ENCODE data around the gene COL15A1.

Gene COL15A1

DNA sequence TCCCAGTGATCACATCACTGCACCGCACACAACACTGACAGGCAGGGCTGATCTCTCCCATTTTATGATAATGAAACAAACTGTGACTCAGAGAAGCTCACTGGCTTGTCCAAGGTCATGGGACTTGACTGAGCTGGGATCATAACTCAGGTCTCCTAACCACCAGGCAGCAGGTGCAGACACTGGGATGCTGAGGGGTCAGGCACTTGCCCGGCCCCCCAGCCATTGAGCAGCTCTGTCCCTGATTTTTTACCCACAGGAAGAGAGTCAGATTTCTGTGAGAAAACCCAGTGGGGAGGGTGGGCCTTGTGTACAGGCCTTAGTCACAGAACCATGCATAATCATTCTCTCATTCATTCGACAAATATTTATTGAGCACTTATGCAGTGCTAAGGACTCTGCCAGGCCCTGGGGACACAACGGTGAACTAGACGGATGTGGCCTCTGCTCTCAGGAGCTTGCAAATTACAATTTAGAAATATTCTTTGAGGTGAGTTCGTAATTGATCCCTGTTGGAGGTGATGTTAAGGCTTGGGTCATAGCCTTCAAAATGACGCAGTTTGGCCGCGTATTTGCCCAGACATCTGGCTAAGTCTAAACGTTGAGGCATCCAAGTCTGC is 106.7 kb downstream of the COL15A1 start:
- no peak for TF ChIP-seq ZNF274 (IDR thresholded peaks at IDR 0.05; ENCODE audit: low read depth, low read length)
- no peak for TF ChIP-seq SUZ12 (IDR thresholded peaks at IDR 0.05; ENCODE audit: extremely low read depth, insufficient read depth, insufficient read length)
- no peak for TF ChIP-seq YY1 (IDR thresholded peaks at IDR 0.05; ENCODE audit: insufficient read depth, insufficient read length)
- 0 out of 2 replicates have a peak, but pooled peaks cover under 1% of the 10 kb centered on the region for H3K9me3 ChIP-seq (ENCODE audit: insufficient read depth, low read length)
- H3K27me3 ChIP-seq (ENCODE audit: insufficient read depth, insufficient read length): no peaks in the 10 kb centered on the region
- no peak overlapping the region for H3K4me3 ChIP-seq (ENCODE audit: insufficient read length, low read depth)
- no peaks in the 10 kb centered on the region for H3K36me3 ChIP-seq (ENCODE audit: insufficient read depth, insufficient read length, low read length)
- H3K9ac ChIP-seq (ENCODE audit: insufficient read length, low read depth): no peak overlapping the region
- DNase-seq (ENCODE audit: low read depth, low spot score): no peak
- H3K4me1 ChIP-seq (ENCODE audit: insufficient read depth, insufficient read length): no peaks in the 10 kb centered on the region

DNA sequence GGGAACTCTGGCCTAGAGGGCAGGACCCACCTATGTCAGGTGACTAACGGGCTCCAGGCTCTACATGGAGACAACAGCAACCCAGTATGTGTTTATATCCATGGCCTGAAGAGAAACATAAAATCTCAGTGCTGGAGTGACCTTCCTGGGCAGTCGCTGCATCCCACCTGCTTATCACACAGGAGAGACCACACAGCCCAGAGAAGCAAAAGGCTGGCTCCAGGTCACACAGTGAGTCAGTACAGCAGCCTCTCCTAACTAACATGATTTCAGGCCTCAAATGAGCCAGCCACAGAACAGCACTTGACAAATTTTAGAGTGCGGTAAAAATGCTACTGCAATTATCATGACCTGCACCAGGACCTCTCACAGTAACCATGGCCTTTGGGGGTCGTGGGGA is 107.2 kb downstream of the COL15A1 start:
- H3K9ac ChIP-seq (ENCODE audit: insufficient read length, low read depth): no peak overlapping the region
- no peaks in the 10 kb centered on the region for H3K4me1 ChIP-seq (ENCODE audit: insufficient read depth, insufficient read length)
- no peaks in the 10 kb centered on the region for H3K36me3 ChIP-seq (ENCODE audit: insufficient read depth, insufficient read length, low read length)
- no peaks in the 10 kb centered on the region for H3K27me3 ChIP-seq (ENCODE audit: insufficient read depth, insufficient read length)
- H3K9me3 ChIP-seq (ENCODE audit: insufficient read depth, low read length): no peaks in the 10 kb centered on the region
- no peak for DNase-seq (ENCODE audit: low read depth, low spot score)
- TF ChIP-seq ZNF274 (IDR thresholded peaks at IDR 0.05; ENCODE audit: low read depth, low read length): no peak
- no peak for TF ChIP-seq YY1 (IDR thresholded peaks at IDR 0.05; ENCODE audit: insufficient read depth, insufficient read length)
- no peak for TF ChIP-seq SUZ12 (IDR thresholded peaks at IDR 0.05; ENCODE audit: extremely low read depth, insufficient read depth, insufficient read length)
- H3K4me3 ChIP-seq (ENCODE audit: insufficient read length, low read depth): no peak overlapping the region

GRCh38 chr9:99051406-99051805 is 107.7 kb downstream of the COL15A1 start:
- Histone ChIP-seq H3K9ac (ENCODE audit: insufficient read length, low read depth) (no peak overlapping the region), H3K9me3 (ENCODE audit: insufficient read depth, low read length) (no peaks in the 10 kb centered on the region), H3K27me3 (ENCODE audit: insufficient read depth, insufficient read length) (no peaks in the 10 kb centered on the region), H3K4me3 (ENCODE audit: insufficient read length, low read depth) (no peak overlapping the region), H3K4me1 (ENCODE audit: insufficient read depth, insufficient read length) (no peaks in the 10 kb centered on the region), H3K36me3 (ENCODE audit: insufficient read depth, insufficient read length, low read length) (no peaks in the 10 kb centered on the region)
- TF ChIP-seq SUZ12 (IDR thresholded peaks at IDR 0.05; ENCODE audit: extremely low read depth, insufficient read depth, insufficient read length): no peak
- no peak for TF ChIP-seq YY1 (IDR thresholded peaks at IDR 0.05; ENCODE audit: insufficient read depth, insufficient read length)
- DNase-seq (ENCODE audit: low read depth, low spot score): no peak

GRCh38 chr9:99051851-99052250 is 108.1 kb downstream of the COL15A1 start:
- no peak for DNase-seq (ENCODE audit: low read depth, low spot score)
- Histone ChIP-seq H3K27me3 (ENCODE audit: insufficient read depth, insufficient read length) (no peaks in the 10 kb centered on the region), H3K9me3 (ENCODE audit: insufficient read depth, low read length) (no peaks in the 10 kb centered on the region), H3K36me3 (ENCODE audit: insufficient read depth, insufficient read length, low read length) (no peaks in the 10 kb centered on the region), H3K9ac (ENCODE audit: insufficient read length, low read depth) (no peak overlapping the region), H3K4me1 (ENCODE audit: insufficient read depth, insufficient read length) (no peaks in the 10 kb centered on the region), H3K4me3 (ENCODE audit: insufficient read length, low read depth) (no peak overlapping the region)
- TF ChIP-seq YY1 (IDR thresholded peaks at IDR 0.05; ENCODE audit: insufficient read depth, insufficient read length): no peak
- no peak for TF ChIP-seq SUZ12 (IDR thresholded peaks at IDR 0.05; ENCODE audit: extremely low read depth, insufficient read depth, insufficient read length)
- no peak for TF ChIP-seq ZNF274 (IDR thresholded peaks at IDR 0.05; ENCODE audit: low read depth, low read length)

GRCh38 chr9:99052815-99053715 is 109.4 kb downstream of the COL15A1 start:
- no peaks in the 10 kb centered on the region for H3K36me3 ChIP-seq (ENCODE audit: insufficient read depth, insufficient read length, low read length)
- H3K9ac ChIP-seq (ENCODE audit: insufficient read length, low read depth): no peak overlapping the region
- DNase-seq (ENCODE audit: low read depth, low spot score): no peak
- no peak for TF ChIP-seq ZNF274 (IDR thresholded peaks at IDR 0.05; ENCODE audit: low read depth, low read length)
- no peak for TF ChIP-seq SUZ12 (IDR thresholded peaks at IDR 0.05; ENCODE audit: extremely low read depth, insufficient read depth, insufficient read length)
- TF ChIP-seq YY1 (IDR thresholded peaks at IDR 0.05; ENCODE audit: insufficient read depth, insufficient read length): no peak
- no peaks in the 10 kb centered on the region for H3K4me1 ChIP-seq (ENCODE audit: insufficient read depth, insufficient read length)
- no peaks in the 10 kb centered on the region for H3K9me3 ChIP-seq (ENCODE audit: insufficient read depth, low read length)
- H3K4me3 ChIP-seq (ENCODE audit: insufficient read length, low read depth): no peak overlapping the region
- no peaks in the 10 kb centered on the region for H3K27me3 ChIP-seq (ENCODE audit: insufficient read depth, insufficient read length)

- Histone ChIP-seq H3K9me3 (ENCODE audit: insufficient read depth, low read length) (no peaks in the 10 kb centered on the region), H3K9ac (ENCODE audit: insufficient read length, low read depth) (no peak overlapping the region), H3K4me1 (ENCODE audit: insufficient read depth, insufficient read length) (no peaks in the 10 kb centered on the region), H3K27me3 (ENCODE audit: insufficient read depth, insufficient read length) (no peaks in the 10 kb centered on the region), H3K36me3 (ENCODE audit: insufficient read depth, insufficient read length, low read length) (no peaks in the 10 kb centered on the region), H3K4me3 (ENCODE audit: insufficient read length, low read depth) (no peak overlapping the region)
- DNase-seq (ENCODE audit: low read depth, low spot score): no peak
- TF ChIP-seq SUZ12 (IDR thresholded peaks at IDR 0.05; ENCODE audit: extremely low read depth, insufficient read depth, insufficient read length) (no peak), ZNF274 (IDR thresholded peaks at IDR 0.05; ENCODE audit: low read depth, low read length) (no peak), YY1 (IDR thresholded peaks at IDR 0.05; ENCODE audit: insufficient read depth, insufficient read length) (no peak)
Measured at GRCh38 chr9:99054581-99054980, 110.9 kb downstream of the COL15A1 start.

DNA sequence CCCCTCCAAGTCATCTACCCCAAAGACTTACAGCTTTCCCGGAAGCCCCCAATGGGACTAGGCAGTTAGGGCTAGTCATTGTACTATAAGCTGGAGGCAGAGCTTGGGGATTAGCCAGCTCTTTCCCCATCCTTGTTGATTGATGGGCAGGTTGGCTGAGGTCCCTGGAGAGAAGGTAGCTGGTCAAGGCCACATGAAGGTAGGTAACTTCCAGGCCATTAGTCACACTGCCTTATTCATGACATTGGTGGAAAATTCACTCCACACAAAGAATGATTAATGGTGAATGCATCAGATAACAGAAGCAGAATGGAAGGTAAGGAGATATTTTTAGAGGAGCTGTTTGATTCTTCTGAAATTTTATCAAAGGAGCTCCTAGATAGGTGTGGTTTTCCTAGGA is 111.7 kb downstream of the COL15A1 start:
- Histone ChIP-seq H3K27me3 (ENCODE audit: insufficient read depth, insufficient read length) (no peaks in the 10 kb centered on the region), H3K36me3 (ENCODE audit: insufficient read depth, insufficient read length, low read length) (no peaks in the 10 kb centered on the region), H3K4me1 (ENCODE audit: insufficient read depth, insufficient read length) (no peaks in the 10 kb centered on the region), H3K9ac (ENCODE audit: insufficient read length, low read depth) (no peak overlapping the region), H3K9me3 (ENCODE audit: insufficient read depth, low read length) (no peaks in the 10 kb centered on the region), H3K4me3 (ENCODE audit: insufficient read length, low read depth) (no peak overlapping the region)
- TF ChIP-seq YY1 (IDR thresholded peaks at IDR 0.05; ENCODE audit: insufficient read depth, insufficient read length) (no peak), SUZ12 (IDR thresholded peaks at IDR 0.05; ENCODE audit: extremely low read depth, insufficient read depth, insufficient read length) (no peak)
- no peak for DNase-seq (ENCODE audit: low read depth, low spot score)
